ENCODE results near the gene TXNL4A. TPM values are rescaled to one million over a fixed set of nuclear protein-coding genes. Genes with fewer than 3 reads are reported as not detected.
"Not testable (repeated sequence)": the region's sequence is repeated elsewhere in the genome, so short reads cannot be mapped to it uniquely, and the experiment has no call there.

TXNL4A gene
- total RNA-seq, 1 donor from 2014 or later = 84.7 TPM

DNA sequence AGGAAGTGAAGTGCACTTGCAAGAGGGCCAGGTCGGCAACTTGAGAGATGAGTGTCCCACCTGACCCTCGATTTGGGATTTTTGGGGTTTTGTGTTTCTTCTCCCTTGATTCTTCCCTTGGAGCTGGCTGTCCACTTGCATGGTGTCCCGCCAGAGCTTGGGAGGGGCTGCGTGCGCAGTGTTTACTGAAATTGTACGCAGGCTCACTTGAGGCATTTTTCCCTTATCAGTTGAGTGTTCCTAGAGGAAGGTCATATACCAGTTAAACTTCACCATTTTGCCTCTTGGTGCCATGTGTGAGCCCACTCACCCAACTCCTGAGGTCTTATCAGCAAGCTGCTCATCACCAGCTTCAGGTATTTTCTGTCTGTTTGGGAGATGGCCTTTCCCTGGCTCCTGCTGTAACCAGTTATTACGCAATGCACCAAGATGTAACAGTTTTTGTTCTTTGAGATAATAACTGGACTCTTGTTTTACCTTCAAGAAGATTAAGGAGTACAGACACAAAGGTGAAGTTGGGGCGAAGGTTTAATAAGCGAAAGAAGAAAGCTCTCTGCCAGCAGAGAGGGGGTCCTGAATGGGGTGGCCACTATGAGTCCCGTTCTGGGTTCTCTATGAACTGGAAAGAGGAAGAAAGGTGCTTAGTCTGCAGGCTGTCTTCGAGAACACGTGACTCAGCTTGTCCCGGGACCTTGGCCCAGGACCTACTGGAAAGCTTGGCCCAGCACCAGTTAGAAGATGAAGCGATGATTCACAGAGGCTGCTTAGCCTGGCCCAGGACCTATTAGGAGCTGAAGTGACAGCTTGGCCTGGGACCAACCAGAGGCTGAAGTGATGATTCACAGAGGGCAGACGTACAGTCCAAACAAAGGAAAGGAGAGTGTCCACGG lies 21.5 kb upstream of the TXNL4A start:
- peak overlapping the region; percentile 25 for H3K4me3 ChIP-seq (ENCODE audit: low read depth, low read length)
- DNase-seq (ENCODE audit: low read depth) = peak; percentile 91
- TF ChIP-seq, protein P1, sequence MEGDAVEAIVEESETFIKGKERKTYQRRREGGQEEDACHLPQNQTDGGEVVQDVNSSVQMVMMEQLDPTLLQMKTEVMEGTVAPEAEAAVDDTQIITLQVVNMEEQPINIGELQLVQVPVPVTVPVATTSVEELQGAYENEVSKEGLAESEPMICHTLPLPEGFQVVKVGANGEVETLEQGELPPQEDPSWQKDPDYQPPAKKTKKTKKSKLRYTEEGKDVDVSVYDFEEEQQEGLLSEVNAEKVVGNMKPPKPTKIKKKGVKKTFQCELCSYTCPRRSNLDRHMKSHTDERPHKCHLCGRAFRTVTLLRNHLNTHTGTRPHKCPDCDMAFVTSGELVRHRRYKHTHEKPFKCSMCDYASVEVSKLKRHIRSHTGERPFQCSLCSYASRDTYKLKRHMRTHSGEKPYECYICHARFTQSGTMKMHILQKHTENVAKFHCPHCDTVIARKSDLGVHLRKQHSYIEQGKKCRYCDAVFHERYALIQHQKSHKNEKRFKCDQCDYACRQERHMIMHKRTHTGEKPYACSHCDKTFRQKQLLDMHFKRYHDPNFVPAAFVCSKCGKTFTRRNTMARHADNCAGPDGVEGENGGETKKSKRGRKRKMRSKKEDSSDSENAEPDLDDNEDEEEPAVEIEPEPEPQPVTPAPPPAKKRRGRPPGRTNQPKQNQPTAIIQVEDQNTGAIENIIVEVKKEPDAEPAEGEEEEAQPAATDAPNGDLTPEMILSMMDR (conservative IDR thresholded peaks at IDR 0.05; ENCODE audit: low read depth, low read length) = no peak

DNA sequence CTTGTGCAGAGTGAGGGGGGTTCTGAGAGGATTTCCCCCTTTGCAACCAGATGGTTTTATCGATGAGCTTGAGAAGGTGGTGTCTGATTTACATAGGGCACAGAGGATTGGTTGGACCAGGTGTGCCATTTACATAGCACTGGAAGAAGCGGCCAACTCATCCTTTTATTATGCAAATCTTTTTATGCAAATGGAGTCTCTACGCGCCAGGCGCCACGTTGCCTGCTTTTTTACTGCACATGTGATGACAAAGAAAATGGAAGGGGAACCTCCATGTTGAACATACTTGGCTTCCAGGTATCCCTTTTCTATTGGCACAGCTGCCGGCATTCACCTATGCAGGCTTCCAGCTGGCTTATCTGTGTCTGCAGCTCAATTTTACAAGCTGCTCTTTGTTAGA lies 18.4 kb upstream of the TXNL4A start:
- TF ChIP-seq, protein P1 (conservative IDR thresholded peaks at IDR 0.05; ENCODE audit: low read depth, low read length) = no peak
- no peak overlapping the region for H3K4me3 ChIP-seq (ENCODE audit: low read depth, low read length)
- no peak for DNase-seq (ENCODE audit: low read depth)

DNA sequence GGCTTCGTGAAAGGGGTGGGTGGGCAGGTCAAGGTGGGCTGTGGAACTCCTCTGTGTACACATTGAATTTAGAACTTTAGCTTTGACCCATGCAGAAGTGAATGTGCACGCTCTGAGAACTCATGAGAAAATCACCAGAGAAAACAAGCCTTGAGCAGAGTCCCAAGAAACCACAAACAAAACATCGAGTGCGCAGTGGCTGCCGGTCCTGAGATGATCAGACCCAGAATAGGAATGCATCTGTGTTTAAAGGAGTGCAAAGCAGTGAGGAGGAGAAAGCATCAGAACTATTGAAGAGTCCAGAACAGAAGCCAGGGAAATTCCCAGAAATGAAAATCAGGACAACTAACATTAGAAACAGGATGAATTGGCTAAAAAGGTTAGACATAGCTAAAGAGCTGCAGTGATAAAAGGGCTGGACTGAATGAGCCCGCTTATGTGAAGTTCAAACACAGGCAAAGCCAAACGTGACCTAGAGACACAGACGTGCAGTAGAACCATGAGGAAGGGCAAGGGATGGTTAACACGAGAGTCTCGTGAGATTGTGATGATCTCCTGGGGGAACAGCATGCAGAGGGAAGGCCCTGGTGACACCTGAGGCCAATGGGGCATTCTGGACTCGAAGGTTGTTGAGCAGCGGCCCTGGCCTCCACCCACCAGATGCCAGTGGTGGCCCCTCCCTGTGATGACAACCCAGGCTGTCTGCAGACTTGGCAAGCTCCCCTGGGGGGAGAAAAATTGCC lies 16.4 kb upstream of the TXNL4A start:
- H3K4me3 ChIP-seq (ENCODE audit: low read depth, low read length) = no peak overlapping the region
- TF ChIP-seq, protein P1 (conservative IDR thresholded peaks at IDR 0.05; ENCODE audit: low read depth, low read length) = no peak

DNA sequence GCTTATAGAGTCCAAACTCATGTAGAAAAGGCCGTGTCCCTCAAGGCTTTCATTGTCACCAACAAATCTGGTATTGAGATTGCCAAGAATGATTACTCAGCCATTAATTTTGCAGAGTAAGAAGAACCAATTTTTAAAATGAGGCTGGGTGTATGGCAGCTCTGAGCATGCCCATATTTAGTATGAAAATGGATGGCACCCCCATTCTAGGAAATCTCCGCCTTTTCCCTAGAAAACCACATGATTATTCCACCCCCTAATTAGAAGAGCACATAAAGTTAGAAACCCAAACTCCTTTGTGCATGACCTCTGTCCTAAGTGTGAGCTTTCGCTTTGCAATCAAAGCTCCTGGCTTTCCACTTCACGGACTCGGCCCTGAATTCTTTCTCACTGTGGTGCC lies 14.1 kb upstream of the TXNL4A start:
- no peak overlapping the region for H3K4me3 ChIP-seq (ENCODE audit: low read depth, low read length)
- TF ChIP-seq, protein P1 (conservative IDR thresholded peaks at IDR 0.05; ENCODE audit: low read depth, low read length) = no peak
- DNase-seq (ENCODE audit: low read depth) = no peak

More for the DNA sequence above, 16.4 kb upstream of the TXNL4A start:
- no peak for DNase-seq (ENCODE audit: low read depth)

DNA sequence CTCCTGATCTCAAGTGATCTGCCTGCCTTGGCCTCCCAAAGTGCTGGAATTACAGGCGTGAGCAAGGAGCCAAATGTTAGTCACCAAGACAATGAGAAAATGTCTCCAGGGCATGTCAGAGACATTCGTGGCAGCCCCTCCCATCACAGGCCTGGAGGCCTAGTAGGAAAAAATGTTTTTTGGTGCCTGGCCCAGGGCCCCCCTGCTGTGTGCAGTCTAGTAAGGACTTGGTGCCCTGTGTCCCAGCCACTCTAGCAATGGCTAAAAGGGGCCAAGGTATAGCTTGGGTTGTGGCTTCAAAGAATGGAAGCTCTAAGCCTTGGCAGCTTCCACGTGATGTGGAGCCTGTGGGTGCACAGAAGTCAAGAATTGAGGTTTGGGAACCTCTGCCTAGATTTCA lies 12.5 kb upstream of the TXNL4A start:
- no peak overlapping the region for H3K4me3 ChIP-seq (ENCODE audit: low read depth, low read length)
- no peak for DNase-seq (ENCODE audit: low read depth)
- TF ChIP-seq, protein P1 (conservative IDR thresholded peaks at IDR 0.05; ENCODE audit: low read depth, low read length) = no peak

DNA sequence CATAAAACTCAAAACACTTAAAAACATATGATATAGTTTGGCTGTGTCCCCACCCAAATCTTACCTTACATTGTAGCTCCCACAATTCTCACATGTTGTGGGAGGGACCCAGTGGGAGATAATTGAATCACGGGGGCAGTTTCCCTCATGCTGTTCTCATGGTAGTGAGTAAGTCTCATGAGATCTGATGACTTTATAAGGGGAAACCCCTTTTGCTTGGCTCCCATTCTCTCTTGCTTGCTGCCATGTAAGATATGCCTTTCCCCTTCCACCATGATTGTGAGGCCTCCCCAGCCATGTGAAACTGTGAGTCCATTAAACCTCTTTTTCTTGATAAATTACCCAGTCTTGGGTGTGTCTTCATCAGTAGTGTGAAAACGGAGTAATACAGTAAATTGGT lies 11.3 kb upstream of the TXNL4A start:
- not testable (repeated sequence) for DNase-seq (ENCODE audit: low read depth); H3K4me3 ChIP-seq (ENCODE audit: low read depth, low read length)

DNA sequence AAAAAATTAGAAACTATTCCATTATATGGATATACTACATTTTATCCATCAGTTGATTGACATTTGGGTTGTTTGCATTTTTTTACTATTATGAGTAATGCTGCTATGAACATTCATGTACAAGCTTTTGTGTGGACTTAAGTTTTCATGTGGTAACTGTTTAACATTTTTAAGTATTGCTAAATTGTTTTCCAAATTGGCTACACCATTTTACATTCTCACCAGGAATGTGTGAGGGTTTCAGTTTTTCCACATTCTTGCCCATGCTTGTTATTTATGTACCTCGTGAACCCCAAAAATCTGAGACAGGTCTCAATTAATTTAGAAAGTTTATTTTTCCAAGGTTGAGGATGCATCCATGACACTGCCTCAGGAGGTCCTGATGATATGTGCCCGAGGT lies 3.1 kb upstream of the TXNL4A start:
- TF ChIP-seq, protein P1 (conservative IDR thresholded peaks at IDR 0.05; ENCODE audit: low read depth, low read length) = no peak
- no peak for DNase-seq (ENCODE audit: low read depth)
- H3K4me3 ChIP-seq (ENCODE audit: low read depth, low read length) = no peak overlapping the region
